CD4-positive, alpha-beta T cell (primary cell): ENCODE results near the gene DLG1. TPM values are rescaled to one million over a fixed set of nuclear protein-coding genes. Genes with fewer than 3 reads are reported as not detected.

Source experiments
- ATAC-seq: fragments of 200-7000 bp; cut with Tn5 transposase; one replicate; pipeline ENCODE4 v1.10.0; 2022; ENCODE audit warnings: mild to moderate bottlenecking; ENCODE audit not compliant: poor library complexity
- CTCF ChIA-PET: fragments of 350-600 bp; sonication (Branson Sonifier 250); formaldehyde crosslinking; loops from one replicate; lab custom pipeline; 2021; ENCODE audit warnings: antibody characterized with exemption, inconsistent platforms; lab: Charles Lee
- POLR2A ChIA-PET: fragments of 350-600 bp; sonication (Branson Sonifier 250); formaldehyde crosslinking; loops from one replicate; lab custom pipeline; 2021; ENCODE audit warnings: antibody characterized with exemption, inconsistent platforms; lab: Charles Lee
- DNase-seq, 14 experiments: peaks; one replicate each; pipeline ENCODE4 v3.0.0-alpha.2; 2013 to 2020; ENCODE audit warnings: mixed read lengths in 2 of 14
- H3K27ac ChIP-seq, 2 donors: one replicate each; pipeline versions ENCODE4 v1.5.1 to v1.7.0; 2013; ENCODE audit warnings: low read length in 2 of 2, low read depth in 1 of 2, mild to moderate bottlenecking in 1 of 2
- H3K27me3 ChIP-seq, 2 experiments: 1 replicate in 1 of 2; 2 replicates in 1 of 2; pipeline versions ENCODE4 v1.6.1 to v1.7.0; 2013; ENCODE audit warnings: low read length in 2 of 2, control low read depth in 1 of 2, mild to moderate bottlenecking in 1 of 2, moderate library complexity in 1 of 2; ENCODE audit not compliant: insufficient read depth in 2 of 2, control insufficient read depth in 1 of 2
- H3K36me3 ChIP-seq: one replicate; pipeline ENCODE4 v1.6.1; 2013; ENCODE audit warnings: low read length, control low read depth; ENCODE audit not compliant: insufficient read depth
- H3K4me1 ChIP-seq: one replicate; pipeline ENCODE4 v1.6.1; 2013; ENCODE audit warnings: low read length, control low read depth; ENCODE audit not compliant: insufficient read depth
- H3K4me3 ChIP-seq: one replicate; pipeline ENCODE4 v1.5.1; 2013; ENCODE audit warnings: mild to moderate bottlenecking, low read length, moderate library complexity
- H3K9me3 ChIP-seq, 2 experiments: 1 replicate in 1 of 2; 2 replicates in 1 of 2; pipeline versions ENCODE4 v1.6.1 to v1.7.0; 2013; ENCODE audit warnings: low read length in 2 of 2, mild to moderate bottlenecking in 2 of 2, control low read depth in 1 of 2, moderate library complexity in 1 of 2; ENCODE audit not compliant: control insufficient read depth in 1 of 2, insufficient read depth in 1 of 2
- H3K27ac Mint-ChIP-seq: one replicate; pipeline ENCODE4 v1.8.0; 2020; ENCODE audit warnings: mixed read lengths
- H3K27me3 Mint-ChIP-seq: one replicate; pipeline ENCODE4 v1.8.0; 2021; ENCODE audit warnings: mixed read lengths
- H3K36me3 Mint-ChIP-seq: one replicate; pipeline ENCODE4 v1.8.0; 2021; ENCODE audit warnings: low read depth, mixed read lengths
- H3K4me1 Mint-ChIP-seq: one replicate; pipeline ENCODE4 v1.8.0; 2021; ENCODE audit warnings: low read depth, mixed read lengths
- H3K4me3 Mint-ChIP-seq: one replicate; pipeline ENCODE4 v1.8.0; 2020; ENCODE audit warnings: mild to moderate bottlenecking, mixed read lengths
- H3K9me3 Mint-ChIP-seq: one replicate; pipeline ENCODE4 v1.8.0; 2020; ENCODE audit warnings: mixed read lengths
- CTCF ChIP-seq: fragments of 200-600 bp; IDR thresholded peaks from one replicate; pipeline ENCODE4 v1.8.0; 2022; ENCODE audit warnings: antibody characterized with exemption, mild to moderate bottlenecking
- intact Hi-C, 2 experiments: fragments of 100-400 bp; cut with DNase I in 1 of 2; cut with micrococcal nuclease in 1 of 2; formaldehyde crosslinking; loops; one replicate each; pipeline versions ENCODE4 v1.15.1 to v1.9.0; 2023 to 2025; cut with DNase I, micrococcal nuclease
- total RNA-seq, 174 experiments: library from RNA in 2 of 174; stranded (reverse) in 2 of 174; gene quantifications; one replicate each; pipeline ENCODE4 v1.2.3 and lab custom pipeline; 2021 to 2026

Gene DLG1
- total RNA-seq, 2 experiments from 2014 or later, result 86.8 to 91.8 TPM

DNA sequence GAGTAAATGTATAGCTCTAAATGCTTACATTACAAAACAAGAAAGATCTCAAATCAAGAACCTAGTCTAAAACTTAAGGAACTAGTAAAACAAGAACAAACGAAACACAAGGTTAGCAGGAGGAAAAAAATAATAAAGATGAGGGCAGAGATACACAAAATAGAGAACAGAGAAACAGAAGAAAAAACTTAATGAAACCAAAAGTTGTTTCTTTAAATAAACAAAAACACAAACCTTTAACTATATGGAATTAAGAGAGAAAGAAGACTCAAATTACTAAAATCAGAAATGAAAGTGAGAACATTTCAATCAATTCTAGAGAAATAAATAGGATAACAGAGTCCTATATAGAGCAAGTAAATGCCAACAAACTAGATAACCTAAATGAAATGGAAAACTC lies 59.6 kb downstream of the DLG1 start:
- no peak for DNase-seq
- ATAC-seq, result no peak
- Mint-ChIP-seq H3K27ac (no peak overlapping the region), H3K9me3 (peaks cover 5% of the 10 kb centered on the region), H3K4me1 (peaks cover 65% of the 10 kb centered on the region), H3K36me3 (peaks cover 75% of the 10 kb centered on the region), H3K27me3 (no peaks in the 10 kb centered on the region), H3K4me3 (no peak overlapping the region)
- Histone ChIP-seq H3K4me3 (no peak overlapping the region), H3K36me3 (peaks cover 4% of the 10 kb centered on the region), H3K27me3 (no peaks in the 10 kb centered on the region), H3K4me1 (no peaks in the 10 kb centered on the region), H3K9me3 (peaks cover under 1 to 24% of the 10 kb centered on the region in 2 experiments), H3K27ac (no peak overlapping the region)
- intact Hi-C loops, result no loop called here
- ChIA-PET POLR2A (no interaction called here), CTCF (no interaction called here)
- TF ChIP-seq CTCF, result no peak

- Histone ChIP-seq H3K9me3 (peaks cover 0 to 15% of the 10 kb centered on the region in 2 experiments), H3K4me1 (no peaks in the 10 kb centered on the region), H3K27ac (no peak overlapping the region), H3K4me3 (no peak overlapping the region), H3K36me3 (no peaks in the 10 kb centered on the region), H3K27me3 (no peaks in the 10 kb centered on the region)
- TF ChIP-seq CTCF, result no peak
- peaks cover 3% of the 10 kb centered on the region for H3K9me3 Mint-ChIP-seq
- H3K27me3 Mint-ChIP-seq, result no peaks in the 10 kb centered on the region
- H3K27ac Mint-ChIP-seq, result no peak overlapping the region
- H3K36me3 Mint-ChIP-seq, result peaks cover 68% of the 10 kb centered on the region
- H3K4me3 Mint-ChIP-seq, result no peak overlapping the region
- no peak for ATAC-seq
- DNase-seq, result no peak
- POLR2A ChIA-PET, result no interaction called here
- CTCF ChIA-PET, result interaction anchor here (1.5 kb wide), 1 partner anchor 13 kb away, joined by 8 read pairs; no protein-coding TSS in a partner anchor
- peaks cover 67% of the 10 kb centered on the region for H3K4me1 Mint-ChIP-seq
- intact Hi-C loops, result no loop called here
These were observed 60.5 kb downstream of the DLG1 start for GRCh38 chr3:197237897-197238296.

- Mint-ChIP-seq H3K27me3 (no peaks in the 10 kb centered on the region), H3K4me3 (no peak overlapping the region), H3K4me1 (peaks cover 76% of the 10 kb centered on the region), H3K9me3 (no peaks in the 10 kb centered on the region), H3K36me3 (peaks cover 57% of the 10 kb centered on the region), H3K27ac (no peak overlapping the region)
- Histone ChIP-seq H3K9me3 (no peaks in the 10 kb centered on the region), H3K4me1 (no peaks in the 10 kb centered on the region), H3K27ac (no peak overlapping the region), H3K27me3 (no peaks in the 10 kb centered on the region), H3K4me3 (no peak overlapping the region), H3K36me3 (no peaks in the 10 kb centered on the region)
- ChIA-PET POLR2A (interaction anchor here (0.6 kb wide), 1 partner anchor 203 kb away, joined by 5 read pairs; no protein-coding TSS in a partner anchor), CTCF (interaction anchor here (1.5 kb wide), 1 partner anchor 11 kb away, joined by 8 read pairs; no protein-coding TSS in a partner anchor)
- DNase-seq (no peak), ATAC-seq (no peak)
- no peak for TF ChIP-seq CTCF
- intact Hi-C loops, result no loop called here
These were observed 62.0 kb downstream of the DLG1 start for GRCh38 chr3:197236362-197236761.
